NCI-H2196 treated with DMSO at 0.1 percent for 48 hours (cell line): Measurements from ENCODE around the gene TPPP.
"Not testable (repeated sequence)": the region's sequence is repeated elsewhere in the genome, so short reads cannot be mapped to it uniquely, and the experiment has no call there.

ENCODE experiments used
- DNase-seq: peaks from one replicate; lab custom pipeline; 2025; ENCODE audit not compliant: unreplicated experiment; lab: John Stamatoyannopoulos, UW

Gene TPPP

GRCh38 chr5:693271-694041 is at the start of gene TPPP:
Gene TPPP (minus strand): TSS chr5:693352. CDS start chr5:678060, 15,292 bp downstream.
- peak; percentile 60 for DNase-seq

GRCh38 chr5:742276-742675 is 49.1 kb upstream of the TPPP start:
- DNase-seq = not testable (repeated sequence)

GRCh38 chr5:734145-734544 is 41.0 kb upstream of the TPPP start:
- DNase-seq = not testable (repeated sequence)

- DNase-seq = not testable (repeated sequence)
Observed at GRCh38 chr5:732754-733454, 39.8 kb upstream of the TPPP start.

GRCh38 chr5:729225-729624 is 36.1 kb upstream of the TPPP start:
- DNase-seq = not testable (repeated sequence)

- DNase-seq = not testable (repeated sequence)
Observed at GRCh38 chr5:727087-727486, 33.9 kb upstream of the TPPP start.

- DNase-seq = not testable (repeated sequence)
Observed at GRCh38 chr5:723865-724264, 30.7 kb upstream of the TPPP start.

- not testable (repeated sequence) for DNase-seq
Observed at GRCh38 chr5:723309-723708, 30.2 kb upstream of the TPPP start.

- DNase-seq = not testable (repeated sequence)
Observed at GRCh38 chr5:719379-719778, 26.2 kb upstream of the TPPP start.

- DNase-seq = no peak
Observed at GRCh38 chr5:717143-717542, 24.0 kb upstream of the TPPP start.

GRCh38 chr5:716740-717139 is 23.6 kb upstream of the TPPP start:
- not testable (repeated sequence) for DNase-seq

GRCh38 chr5:715636-716035 is 22.5 kb upstream of the TPPP start:
- not testable (repeated sequence) for DNase-seq

GRCh38 chr5:714215-715118 is 21.3 kb upstream of the TPPP start:
- not testable (repeated sequence) for DNase-seq

GRCh38 chr5:713686-714085 is 20.5 kb upstream of the TPPP start:
- not testable (repeated sequence) for DNase-seq

- DNase-seq = not testable (repeated sequence)
Observed at GRCh38 chr5:708848-709517, 15.8 kb upstream of the TPPP start.

- DNase-seq = not testable (repeated sequence)
Observed at GRCh38 chr5:708374-708773, 15.2 kb upstream of the TPPP start.

- not testable (repeated sequence) for DNase-seq
Observed at GRCh38 chr5:706127-706526, 13.0 kb upstream of the TPPP start.

GRCh38 chr5:696753-697702 is 3.9 kb upstream of the TPPP start:
- not testable (repeated sequence) for DNase-seq

- not testable (repeated sequence) for DNase-seq
Observed at GRCh38 chr5:696191-696590, 3.0 kb upstream of the TPPP start.
